GM12878 (cell line): Measurements from ENCODE around the gene DOC2B.

Experiments
- ATF2 ChIP-seq: IDR thresholded peaks from 2 replicates; pipeline ENCODE4 v1.6.1; 2012; ENCODE audit warnings: low read length, inconsistent platforms
- CHD1 ChIP-seq: IDR thresholded peaks from 2 replicates; pipeline ENCODE4 v1.6.1; 2012; ENCODE audit warnings: low read depth, low read length, improper control_type of control experiment
- CTCF ChIP-seq, 3 experiments: IDR thresholded peaks in 2 of 3; conservative IDR thresholded peaks in 1 of 3; 2 replicates each; pipeline ENCODE4 v1.5.1; 2011; ENCODE audit warnings: low read depth in 3 of 3, low read length in 3 of 3, mild to moderate bottlenecking in 3 of 3, control low read depth in 2 of 3, moderate library complexity in 2 of 3, inconsistent platforms in 1 of 3, mixed read lengths in 1 of 3; ENCODE audit not compliant: control insufficient read depth in 2 of 3, insufficient read depth in 1 of 3; ENCODE audit errors: extremely low read depth in 1 of 3
- HSF1 ChIP-seq: fragments of 150-350 bp; IDR thresholded peaks from 2 replicates; pipeline ENCODE4 v1.6.1; 2014; ENCODE audit warnings: mild to moderate bottlenecking, low read depth, low read length
- LARP7 ChIP-seq: fragments of 450-650 bp; IDR thresholded peaks from 2 replicates; pipeline ENCODE4 v1.6.1; 2017; ENCODE audit warnings: mild to moderate bottlenecking
- MAX ChIP-seq: IDR thresholded peaks from 2 replicates; pipeline ENCODE4 v1.6.1; 2012; ENCODE audit warnings: low read depth, low read length, improper control_type of control experiment
- NRF1 ChIP-seq: conservative IDR thresholded peaks from 2 replicates; pipeline ENCODE4 v1.6.1; 2011; ENCODE audit warnings: mild to moderate bottlenecking, low read depth, low read length, improper control_type of control experiment
- PKNOX1 ChIP-seq: fragments of 450-650 bp; IDR thresholded peaks from 2 replicates; pipeline ENCODE4 v1.6.1; 2016; ENCODE audit warnings: mild to moderate bottlenecking
- POLR2A ChIP-seq: IDR thresholded peaks from 2 replicates; pipeline ENCODE4 v1.6.1; 2011; ENCODE audit warnings: low read depth, mild to moderate bottlenecking, low read length
- SKIL ChIP-seq: fragments of 450-650 bp; IDR thresholded peaks from 2 replicates; pipeline ENCODE4 v1.6.1; 2017; ENCODE audit warnings: mild to moderate bottlenecking, low read depth, inconsistent platforms; ENCODE audit not compliant: poor library complexity, severe bottlenecking
- SP1 ChIP-seq: IDR thresholded peaks from one replicate; pipeline ENCODE4 v1.6.1; 2011; ENCODE audit warnings: low read depth, low read length
- SRF ChIP-seq, 2 experiments: IDR thresholded peaks; 2 replicates each; pipeline ENCODE4 v1.6.1; 2011; ENCODE audit warnings: low read depth in 2 of 2, low read length in 2 of 2, mild to moderate bottlenecking in 1 of 2, moderate library complexity in 1 of 2
- WRNIP1 ChIP-seq: IDR thresholded peaks from 2 replicates; pipeline ENCODE4 v1.6.1; 2011; ENCODE audit warnings: low read depth, low read length, improper control_type of control experiment, borderline replicate concordance
- ZNF592 ChIP-seq: fragments of 450-650 bp; IDR thresholded peaks from 2 replicates; pipeline ENCODE4 v1.6.1; 2017; ENCODE audit warnings: mild to moderate bottlenecking, moderate library complexity

- no peak for TF ChIP-seq POLR2A
- TF ChIP-seq ZNF592, result no peak
- no peak for TF ChIP-seq CTCF (IDR thresholded peaks at IDR 0.05 in 2 of 3, conservative IDR thresholded peaks at IDR 0.05 in 1 of 3; ENCODE audit: control insufficient read depth in 2 of 3, extremely low read depth in 1 of 3, insufficient read depth in 1 of 3, low read depth in 3 of 3, low read length in 3 of 3)
- no peak for TF ChIP-seq ATF2
- TF ChIP-seq SP1, result no peak
- TF ChIP-seq SKIL, result no peak
- no peak for TF ChIP-seq NRF1
- no peak for TF ChIP-seq WRNIP1
- TF ChIP-seq HSF1, result no peak
- no peak for TF ChIP-seq LARP7
- no peak for TF ChIP-seq PKNOX1
- no peak for TF ChIP-seq CHD1
- TF ChIP-seq MAX, result no peak
- no peak for TF ChIP-seq SRF (IDR thresholded peaks at IDR 0.05; ENCODE audit: low read depth in 2 of 2, low read length in 2 of 2)
These were observed 19.1 kb upstream of the DOC2B start for GRCh38 chr17:200586-200985.
